SK-N-MC (cell line): ENCODE data around the gene RNF126.

Experiments
- EZH2 ChIP-seq: fragments of 200-600 bp; sonication (generic); IDR thresholded peaks from one replicate; pipeline ENCODE4 v1.6.1; 2017; ENCODE audit warnings: antibody characterized with exemption
- FOXP2 ChIP-seq: optimal IDR thresholded peaks from 2 replicates; pipeline ENCODE3; 2011; ENCODE audit warnings: mild to moderate bottlenecking, moderate library complexity; ENCODE audit not compliant: insufficient read depth; ENCODE audit errors: extremely low read length, control extremely low read depth
- POLR2AphosphoS5 ChIP-seq: IDR thresholded peaks from 2 replicates; pipeline ENCODE4 v1.6.1; 2012; ENCODE audit warnings: mild to moderate bottlenecking, low read depth, low read length, borderline replicate concordance

GRCh38 chr19:685454-685931 is 22.5 kb upstream of the RNF126 start:
- TF ChIP-seq EZH2 (no peak), POLR2AphosphoS5 (no peak), FOXP2 (no peak)
